Measurements from ENCODE around the gene GSTM3. TPM values are rescaled to one million over a fixed set of nuclear protein-coding genes. Genes with fewer than 3 reads are reported as not detected.
"Not testable (repeated sequence)": the region's sequence is repeated elsewhere in the genome, so short reads cannot be mapped to it uniquely, and the experiment has no call there.

Gene GSTM3
- total RNA-seq, 6 experiments from 2014 or later: 1.2 to 19.2 (median 10.6) TPM

- TF ChIP-seq, protein P1, sequence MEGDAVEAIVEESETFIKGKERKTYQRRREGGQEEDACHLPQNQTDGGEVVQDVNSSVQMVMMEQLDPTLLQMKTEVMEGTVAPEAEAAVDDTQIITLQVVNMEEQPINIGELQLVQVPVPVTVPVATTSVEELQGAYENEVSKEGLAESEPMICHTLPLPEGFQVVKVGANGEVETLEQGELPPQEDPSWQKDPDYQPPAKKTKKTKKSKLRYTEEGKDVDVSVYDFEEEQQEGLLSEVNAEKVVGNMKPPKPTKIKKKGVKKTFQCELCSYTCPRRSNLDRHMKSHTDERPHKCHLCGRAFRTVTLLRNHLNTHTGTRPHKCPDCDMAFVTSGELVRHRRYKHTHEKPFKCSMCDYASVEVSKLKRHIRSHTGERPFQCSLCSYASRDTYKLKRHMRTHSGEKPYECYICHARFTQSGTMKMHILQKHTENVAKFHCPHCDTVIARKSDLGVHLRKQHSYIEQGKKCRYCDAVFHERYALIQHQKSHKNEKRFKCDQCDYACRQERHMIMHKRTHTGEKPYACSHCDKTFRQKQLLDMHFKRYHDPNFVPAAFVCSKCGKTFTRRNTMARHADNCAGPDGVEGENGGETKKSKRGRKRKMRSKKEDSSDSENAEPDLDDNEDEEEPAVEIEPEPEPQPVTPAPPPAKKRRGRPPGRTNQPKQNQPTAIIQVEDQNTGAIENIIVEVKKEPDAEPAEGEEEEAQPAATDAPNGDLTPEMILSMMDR (IDR thresholded peaks at IDR 0.05): no peak
- TF ChIP-seq POLR2A (IDR thresholded peaks at IDR 0.05): no peak
- H3K27me3 ChIP-seq: no peaks in the 10 kb centered on the region
- intact Hi-C loops (cut with DNase I): no loop called here
- H3K4me1 ChIP-seq: no peaks in the 10 kb centered on the region
- no peak for ATAC-seq
- H3K27ac ChIP-seq: no peak overlapping the region
- H3K9me3 ChIP-seq: no peaks in the 10 kb centered on the region
- H3K4me3 ChIP-seq: no peak overlapping the region
- no peaks in the 10 kb centered on the region for H3K36me3 ChIP-seq
- DNase-seq: peak in 1 of 3 donors; percentile 38
- 76% methylated on average over 4 of the region's 13 CpGs for WGBS (ENCODE audit: insufficient coverage, low coverage, low lambda C conversion rate, missing lambda C conversion rate)
These were observed 17.3 kb upstream of the GSTM3 start for GRCh38 chr1:109757936-109758786.

GRCh38 chr1:109756848-109757521, 16.1 kb upstream of the GSTM3 start:
- Histone ChIP-seq H3K4me1 (no peaks in the 10 kb centered on the region), H3K9me3 (no peaks in the 10 kb centered on the region), H3K27me3 (no peaks in the 10 kb centered on the region), H3K36me3 (no peaks in the 10 kb centered on the region), H3K4me3 (no peak overlapping the region), H3K27ac (no peak overlapping the region)
- WGBS (ENCODE audit: insufficient coverage, low coverage, low lambda C conversion rate, missing lambda C conversion rate): 80% methylated on average over 7 of the region's 7 CpGs
- TF ChIP-seq, protein P1 (IDR thresholded peaks at IDR 0.05): no peak
- no peak for TF ChIP-seq POLR2A (IDR thresholded peaks at IDR 0.05)
- DNase-seq (peak in 1 of 3 donors; percentile 39), ATAC-seq (no peak)
- intact Hi-C loops (cut with DNase I): no loop called here

- H3K27ac ChIP-seq; ATAC-seq; intact Hi-C loops (cut with DNase I); H3K36me3 ChIP-seq; H3K27me3 ChIP-seq; H3K4me1 ChIP-seq; H3K9me3 ChIP-seq; H3K4me3 ChIP-seq: not testable (repeated sequence)
- peak in 1 of 3 donors; percentile 18 for DNase-seq
- 88% methylated on average over 2 of the region's 5 CpGs for WGBS (ENCODE audit: insufficient coverage, low coverage, low lambda C conversion rate, missing lambda C conversion rate)
These were observed 15.5 kb upstream of the GSTM3 start for GRCh38 chr1:109756325-109756724.

DNA sequence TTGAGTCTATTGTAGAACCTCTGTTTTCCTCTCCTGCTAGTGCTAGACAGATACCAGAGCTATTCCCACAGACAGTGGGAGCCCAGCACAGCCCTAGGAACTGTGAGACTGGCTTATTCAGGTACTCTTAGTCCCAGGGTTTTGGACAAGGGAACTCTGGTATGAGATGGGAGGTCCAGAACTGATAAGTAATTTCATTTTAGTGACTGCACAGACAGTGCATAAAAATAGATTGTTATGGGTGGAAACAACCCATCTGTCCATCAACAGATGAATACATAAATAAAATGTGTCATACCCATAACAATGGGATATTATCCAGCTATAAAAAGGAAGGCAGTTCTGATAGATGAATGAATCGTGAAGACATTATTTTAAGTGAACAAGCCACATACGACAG, 13.9 kb upstream of the GSTM3 start:
- H3K27me3 ChIP-seq: no peaks in the 10 kb centered on the region
- H3K9me3 ChIP-seq: no peaks in the 10 kb centered on the region
- no peaks in the 10 kb centered on the region for H3K4me1 ChIP-seq
- no peak overlapping the region for H3K4me3 ChIP-seq
- H3K27ac ChIP-seq: no peak overlapping the region
- TF ChIP-seq, protein P1 (IDR thresholded peaks at IDR 0.05): no peak
- TF ChIP-seq POLR2A (IDR thresholded peaks at IDR 0.05): no peak
- WGBS (ENCODE audit: insufficient coverage, low coverage, low lambda C conversion rate, missing lambda C conversion rate): 74% methylated on average over 2 of the region's 2 CpGs
- no peak for ATAC-seq
- DNase-seq: no peak
- H3K36me3 ChIP-seq: no peaks in the 10 kb centered on the region
- intact Hi-C loops (cut with DNase I): no loop called here
